Testis (tissue), 2 donors: Measurements from ENCODE around the gene YJU2.
"Not testable (repeated sequence)": the region's sequence is repeated elsewhere in the genome, so short reads cannot be mapped to it uniquely, and the experiment has no call there.

Source experiments
- CTCF ChIP-seq, 3 experiments: fragments of 450-650 bp in 2 of 3; fragments of 200-600 bp in 1 of 3; sonication (generic) in 1 of 3; IDR thresholded peaks; one replicate each; pipeline ENCODE4 v1.5.1; 2016 to 2019; ENCODE audit warnings: antibody characterized with exemption in 3 of 3, mild to moderate bottlenecking in 2 of 3, moderate library complexity in 1 of 3
- POLR2A ChIP-seq: fragments of 450-650 bp; IDR thresholded peaks from one replicate; pipeline ENCODE4 v1.6.1; 2017; ENCODE audit warnings: antibody characterized with exemption, mild to moderate bottlenecking, moderate library complexity

- TF ChIP-seq CTCF (IDR thresholded peaks at IDR 0.05); POLR2A: not testable (repeated sequence)
Measured at GRCh38 chr19:4274321-4274686, 27.4 kb downstream of the YJU2 start.
